Measurements from ENCODE around the gene FOXJ2. TPM values are rescaled to one million over a fixed set of nuclear protein-coding genes. Genes with fewer than 3 reads are reported as not detected.
"Not testable (repeated sequence)": the region's sequence is repeated elsewhere in the genome, so short reads cannot be mapped to it uniquely, and the experiment has no call there.

Gene FOXJ2
- total RNA-seq, result 18.0 and 18.2 TPM in 2 replicates

DNA sequence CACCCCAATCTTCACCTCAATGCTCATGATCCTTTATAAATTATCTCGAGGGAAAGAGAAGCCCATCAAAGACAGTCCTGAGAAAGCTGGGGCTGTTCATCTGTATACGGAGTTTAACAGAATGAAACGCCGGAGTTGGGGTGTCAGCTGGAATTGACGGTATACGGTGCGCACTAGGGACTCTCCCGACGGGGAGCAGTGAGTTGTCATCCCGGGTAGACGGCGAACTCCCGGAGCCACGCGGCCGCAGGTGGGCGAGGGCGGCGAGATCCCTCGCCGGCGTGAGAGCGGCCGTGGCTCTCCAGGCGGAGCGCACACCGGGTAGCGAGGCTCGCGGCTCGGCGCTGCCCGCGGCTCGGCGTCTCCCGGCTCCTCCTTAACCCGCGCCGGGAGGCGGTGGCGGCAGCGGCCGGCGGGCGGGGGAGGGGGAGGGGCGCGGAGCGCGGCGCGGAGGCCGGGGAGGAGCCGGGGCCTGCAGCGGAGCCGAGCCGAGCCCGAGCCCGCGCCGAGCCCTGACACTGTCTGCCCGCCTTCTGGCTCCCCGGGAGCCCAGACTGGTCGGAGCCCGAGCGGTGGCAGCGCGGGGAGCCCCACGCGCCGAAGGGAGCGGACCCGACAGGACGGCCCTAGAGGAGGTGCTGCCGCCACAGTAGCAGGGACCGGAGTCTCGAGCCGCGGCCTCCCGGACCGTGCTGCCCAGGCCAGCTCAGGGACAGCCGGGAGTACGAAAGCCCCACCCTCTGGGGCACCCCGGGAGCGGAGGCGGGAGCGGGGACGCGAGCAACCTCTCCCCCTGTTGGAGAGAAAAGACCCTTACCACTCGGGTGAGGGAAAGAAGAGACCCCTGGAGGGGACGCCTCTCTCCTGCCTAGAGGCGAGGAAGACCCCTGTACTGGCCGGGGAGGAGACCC lies at the start of gene FOXJ2:
Gene FOXJ2, plus strand, starts transcription at position 475 of the 911 bp plus-strand sequence. CDS start 7,117 bp downstream, outside the sequence.
- intact Hi-C loops (cut with micrococcal nuclease), result loop anchor here (1.0 to 5.0 kb wide), 5 partner anchors 14 to 1160 kb away; partner anchors contain the start of genes C3AR1, NECAP1 and SPSB2

DNA sequence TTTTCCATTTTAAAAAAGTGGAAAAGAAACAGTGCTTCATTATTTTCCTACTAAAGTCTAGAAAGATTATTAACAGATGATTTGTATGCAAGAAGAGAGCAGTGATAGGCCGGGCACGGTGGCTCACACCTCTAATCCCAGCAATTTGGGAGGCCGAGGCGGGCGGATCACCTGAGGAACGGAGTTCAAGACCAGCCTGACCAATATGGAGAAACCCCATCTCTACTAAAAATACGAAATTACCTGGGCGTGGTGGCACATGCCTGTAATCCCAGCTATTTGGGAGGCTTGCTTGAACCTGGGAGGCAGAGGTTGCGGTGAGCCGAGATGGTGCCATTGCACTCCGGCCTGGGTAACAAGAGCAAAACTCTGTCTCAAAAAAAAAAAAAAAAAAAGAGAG lies 49.5 kb upstream of the FOXJ2 start:
- intact Hi-C loops (cut with micrococcal nuclease), result not testable (repeated sequence)

DNA sequence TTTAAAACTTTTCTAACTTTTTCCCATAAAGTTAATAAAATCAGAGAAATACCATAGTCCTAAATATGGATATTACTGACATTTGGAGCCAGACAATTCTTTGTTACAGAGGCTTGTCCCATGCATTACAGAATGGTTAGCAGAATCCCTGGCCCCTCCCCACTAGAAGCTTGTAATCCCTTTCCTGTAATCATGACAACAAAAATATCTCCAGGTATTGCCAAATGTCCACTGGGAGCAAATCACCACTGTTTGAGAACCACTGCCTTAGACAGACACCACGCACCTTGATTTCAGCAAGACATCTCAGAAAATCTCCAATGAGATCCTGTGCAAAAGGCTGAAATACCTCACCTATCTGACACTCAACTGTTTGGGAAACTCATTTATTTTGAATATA lies 49.1 kb upstream of the FOXJ2 start:
- intact Hi-C loops (cut with micrococcal nuclease), result not testable (repeated sequence)

DNA sequence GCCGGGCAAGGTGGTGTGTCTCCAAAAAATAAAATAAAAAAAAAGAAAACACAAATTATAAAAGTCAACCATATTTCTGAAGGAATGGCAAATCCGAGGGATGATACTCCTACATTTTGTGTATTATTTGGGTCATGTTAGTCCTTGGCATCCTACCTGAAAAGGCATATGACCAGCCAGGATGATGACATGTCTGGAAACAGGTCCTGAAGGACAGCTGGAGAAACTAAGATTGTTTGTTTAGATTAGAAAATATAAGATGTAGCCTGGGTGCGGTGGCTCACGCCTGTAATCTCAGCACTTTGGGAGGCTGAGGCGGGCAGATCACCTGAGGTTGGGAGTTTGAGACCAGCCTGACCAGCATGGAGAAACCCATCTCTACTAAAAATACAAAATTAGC lies 47.6 kb upstream of the FOXJ2 start:
- intact Hi-C loops (cut with micrococcal nuclease), result no loop called here

DNA sequence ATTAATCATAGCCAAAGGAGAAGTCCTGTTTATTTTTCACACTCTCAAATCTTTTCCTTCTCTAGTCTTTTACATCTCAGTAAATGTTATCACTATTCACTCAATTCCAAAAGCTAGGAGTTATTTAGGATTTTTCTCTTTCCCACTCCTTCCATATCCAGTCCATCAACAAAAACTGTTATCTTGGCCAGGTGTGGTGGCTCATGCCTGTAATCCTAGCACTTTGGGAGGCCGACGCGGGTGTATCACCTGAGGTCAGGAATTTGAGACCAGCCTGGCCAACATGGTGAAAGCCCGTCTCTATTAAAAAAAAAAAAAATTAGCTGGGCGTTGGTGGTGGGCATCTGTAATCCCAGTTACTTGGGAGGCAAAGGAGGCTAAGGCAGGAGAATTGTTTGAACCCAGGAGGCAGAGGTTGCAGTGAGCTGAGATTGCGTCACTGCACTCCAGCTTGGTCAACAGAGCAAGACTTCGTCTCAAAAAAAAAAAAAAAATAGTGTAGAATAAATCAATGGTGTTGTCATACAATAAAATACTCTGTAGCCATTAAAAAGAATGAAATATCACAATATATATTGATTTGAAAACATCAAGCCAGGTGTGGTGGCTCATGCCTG lies 46.6 kb upstream of the FOXJ2 start:
- intact Hi-C loops (cut with micrococcal nuclease), result no loop called here

DNA sequence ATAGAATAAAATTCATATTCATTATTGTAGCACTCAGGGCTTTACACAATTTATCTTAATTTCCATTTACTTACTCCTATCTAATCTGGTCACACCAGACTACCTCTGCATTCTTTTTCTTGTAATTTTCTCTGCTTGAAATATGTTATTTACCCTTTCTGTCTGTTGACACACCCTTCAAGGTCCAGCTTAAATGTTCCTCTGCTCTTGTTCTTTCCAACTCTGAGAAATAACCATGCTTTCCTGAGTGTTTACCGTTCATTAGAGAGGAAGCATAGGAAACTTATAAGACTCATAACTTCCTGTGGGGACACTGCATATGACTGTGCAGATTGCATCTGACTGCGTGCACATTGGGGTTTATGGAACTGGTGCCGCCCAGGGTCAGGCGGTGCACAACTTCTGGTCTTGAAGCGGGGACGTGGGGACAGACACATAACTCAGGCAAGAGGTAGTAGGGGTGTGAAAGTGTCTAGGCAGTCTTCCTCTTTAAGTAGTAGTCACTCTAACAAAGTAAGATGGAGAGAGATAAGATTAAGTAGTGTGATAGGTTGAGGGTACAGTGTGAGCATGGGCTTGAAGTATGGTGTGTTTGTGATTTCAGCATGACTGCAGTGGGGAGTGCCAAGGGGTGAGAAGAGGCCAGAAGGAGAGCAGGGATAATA lies 42.6 kb upstream of the FOXJ2 start:
- intact Hi-C loops (cut with micrococcal nuclease), result loop anchor here (1.0 to 10.0 kb wide), 5 partner anchors 19 to 345 kb away; no protein-coding TSS in a partner anchor

DNA sequence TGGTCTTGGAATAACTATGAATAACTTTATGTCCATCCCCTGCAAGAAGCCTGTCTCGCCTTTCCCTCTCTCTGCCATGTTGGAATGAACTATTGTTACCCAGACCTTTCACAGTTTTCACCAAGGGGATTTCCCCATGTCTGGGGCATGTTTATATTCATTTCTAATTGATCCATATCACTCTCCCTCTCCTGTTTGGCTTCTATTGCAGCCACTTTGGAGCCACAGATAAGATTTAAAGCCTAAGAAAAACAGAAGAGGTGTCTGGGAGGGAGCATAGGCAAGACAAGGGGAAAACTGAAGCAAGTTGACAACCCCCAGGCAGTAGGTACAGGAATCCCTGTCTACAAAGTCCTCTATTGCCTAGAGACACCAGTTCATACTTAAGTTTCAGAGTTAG lies 41.0 kb upstream of the FOXJ2 start:
- intact Hi-C loops (cut with micrococcal nuclease), result loop anchor here (10.0 kb wide), 1 partner anchor 347 kb away; no protein-coding TSS in a partner anchor

DNA sequence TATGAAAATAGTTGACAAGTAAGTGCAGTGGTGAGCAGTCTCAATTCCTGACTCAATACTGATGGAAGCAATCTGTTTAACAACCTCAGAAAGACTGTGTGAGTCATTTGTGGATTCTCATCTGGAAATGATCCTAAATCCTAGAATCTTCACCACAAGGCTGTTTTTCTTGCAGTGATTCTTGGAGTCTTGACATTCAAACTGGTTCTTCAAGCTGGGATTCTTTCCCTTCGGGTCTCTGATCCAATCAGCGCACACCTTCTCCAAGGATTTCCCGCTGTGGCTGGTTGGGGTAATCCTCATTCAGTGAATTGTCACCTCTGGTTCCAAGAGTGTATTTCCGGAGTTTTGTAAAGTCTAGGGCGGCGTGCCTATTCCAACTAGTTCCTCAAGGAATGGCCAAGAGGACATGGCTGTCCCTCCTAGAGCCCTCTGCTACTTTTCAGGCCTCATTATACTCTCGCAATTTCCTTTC lies 37.7 kb upstream of the FOXJ2 start:
- intact Hi-C loops (cut with micrococcal nuclease), result loop anchor here (1.0 to 10.0 kb wide), 7 partner anchors 23 to 350 kb away; no protein-coding TSS in a partner anchor

DNA sequence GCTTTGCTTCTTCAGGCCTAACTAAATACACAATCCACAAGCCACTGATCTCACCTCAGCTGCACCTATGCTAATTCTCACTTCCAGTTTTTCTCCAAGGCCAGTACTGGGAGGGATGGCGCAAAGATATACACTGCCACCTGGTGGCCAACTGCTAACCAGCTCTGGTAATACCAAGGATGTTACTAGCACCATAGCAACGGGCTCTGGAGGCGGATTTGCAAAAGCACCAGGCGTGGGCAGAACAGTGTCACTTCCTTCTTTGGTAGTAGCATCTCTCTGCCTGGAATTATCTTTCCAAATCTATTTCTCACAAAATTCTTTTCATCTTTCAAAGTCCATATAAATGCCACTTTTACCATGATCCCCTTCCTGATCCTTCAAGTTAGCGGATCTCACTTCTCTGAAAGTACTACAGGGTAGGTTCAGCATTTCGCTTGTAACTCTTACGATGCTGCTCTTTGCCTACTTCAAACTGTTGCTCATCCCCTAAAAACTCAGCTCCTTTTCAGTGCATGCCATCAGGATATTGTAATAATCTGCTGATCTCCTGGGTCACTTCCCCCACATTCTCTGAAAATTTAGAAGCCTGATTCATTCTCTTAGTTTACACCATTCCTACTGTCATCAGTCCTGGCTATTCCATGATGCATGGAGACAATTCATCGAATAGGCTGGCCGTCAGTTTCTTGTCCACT lies 37.1 kb upstream of the FOXJ2 start:
- intact Hi-C loops (cut with micrococcal nuclease), result loop anchor here (1.0 to 10.0 kb wide), 7 partner anchors 24 to 351 kb away; no protein-coding TSS in a partner anchor

DNA sequence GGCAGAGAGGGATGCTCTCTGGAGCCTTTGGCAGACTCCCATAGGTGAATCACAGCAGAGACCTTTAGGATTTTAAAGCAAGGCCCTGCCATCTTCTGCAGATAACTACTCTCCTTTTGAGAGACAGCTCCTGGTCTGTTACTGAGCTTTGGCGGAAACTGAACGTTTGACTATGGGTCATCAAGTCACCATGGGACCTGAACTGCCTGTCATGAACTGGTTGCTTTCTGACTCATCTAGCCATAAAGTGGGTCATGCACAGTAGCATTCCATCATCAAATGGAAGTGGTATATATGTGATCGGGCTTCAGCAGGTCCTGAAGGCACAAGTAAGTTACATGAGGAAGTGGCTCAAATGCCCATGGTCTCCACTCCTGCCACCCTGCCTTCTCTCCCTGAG lies 31.7 kb upstream of the FOXJ2 start:
- intact Hi-C loops (cut with micrococcal nuclease), result not testable (repeated sequence)

DNA sequence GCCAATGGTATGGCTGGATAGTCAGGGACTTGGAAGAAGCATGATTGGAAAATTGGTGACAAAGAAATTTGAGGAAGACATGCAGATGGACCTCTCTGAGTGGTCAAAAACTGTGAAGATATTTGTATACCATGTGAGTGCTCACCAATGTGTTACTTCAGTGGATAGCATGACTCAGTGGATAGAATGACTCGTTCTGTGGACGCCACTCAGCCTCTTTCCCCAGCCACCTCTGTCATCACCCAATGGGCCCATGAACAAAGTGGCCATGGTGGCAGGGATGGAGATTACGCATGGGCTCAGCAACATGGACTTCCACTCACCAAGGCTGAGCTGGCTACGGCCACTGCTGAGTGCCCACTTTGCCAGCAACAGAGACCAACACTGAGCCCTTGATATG lies 31.0 kb upstream of the FOXJ2 start:
- intact Hi-C loops (cut with micrococcal nuclease), result not testable (repeated sequence)

DNA sequence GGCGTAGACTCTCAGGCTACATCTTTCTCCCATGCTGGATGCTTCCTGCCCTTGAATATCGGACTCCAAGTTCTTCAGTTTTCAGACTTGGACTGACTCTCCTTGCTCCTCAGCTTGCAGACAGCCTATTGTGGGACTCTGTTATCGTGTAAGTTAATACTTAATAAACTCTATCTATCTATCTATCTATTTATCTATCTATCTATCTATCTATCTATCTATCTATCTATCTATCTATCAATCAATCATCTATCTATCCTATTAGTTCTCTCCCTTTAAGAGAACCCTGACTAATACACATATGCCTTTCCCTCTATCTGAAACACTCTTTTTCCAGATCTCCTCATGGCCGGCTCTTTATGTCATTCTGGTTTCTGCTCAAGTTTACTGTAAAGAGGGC lies 27.6 kb upstream of the FOXJ2 start:
- intact Hi-C loops (cut with micrococcal nuclease), result not testable (repeated sequence)

DNA sequence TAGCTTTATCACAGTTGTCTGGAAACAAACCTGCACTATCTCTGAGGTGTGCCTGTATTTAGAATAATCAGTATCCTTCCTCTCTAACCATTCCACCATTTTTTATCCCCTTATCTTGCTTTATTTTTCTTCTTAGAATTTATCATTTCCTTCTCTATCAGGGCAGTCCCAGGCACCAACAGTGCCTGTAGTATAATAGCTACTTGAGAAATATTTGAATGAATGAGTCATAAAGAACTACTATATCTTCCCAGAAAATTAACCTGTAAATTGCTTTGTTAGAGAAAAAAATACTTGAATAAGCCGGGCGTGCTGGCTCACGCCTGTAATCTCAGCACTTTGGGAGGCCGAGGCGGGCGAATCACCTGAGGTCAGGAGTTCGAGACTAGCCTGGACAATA lies 21.2 kb upstream of the FOXJ2 start:
- intact Hi-C loops (cut with micrococcal nuclease), result no loop called here

DNA sequence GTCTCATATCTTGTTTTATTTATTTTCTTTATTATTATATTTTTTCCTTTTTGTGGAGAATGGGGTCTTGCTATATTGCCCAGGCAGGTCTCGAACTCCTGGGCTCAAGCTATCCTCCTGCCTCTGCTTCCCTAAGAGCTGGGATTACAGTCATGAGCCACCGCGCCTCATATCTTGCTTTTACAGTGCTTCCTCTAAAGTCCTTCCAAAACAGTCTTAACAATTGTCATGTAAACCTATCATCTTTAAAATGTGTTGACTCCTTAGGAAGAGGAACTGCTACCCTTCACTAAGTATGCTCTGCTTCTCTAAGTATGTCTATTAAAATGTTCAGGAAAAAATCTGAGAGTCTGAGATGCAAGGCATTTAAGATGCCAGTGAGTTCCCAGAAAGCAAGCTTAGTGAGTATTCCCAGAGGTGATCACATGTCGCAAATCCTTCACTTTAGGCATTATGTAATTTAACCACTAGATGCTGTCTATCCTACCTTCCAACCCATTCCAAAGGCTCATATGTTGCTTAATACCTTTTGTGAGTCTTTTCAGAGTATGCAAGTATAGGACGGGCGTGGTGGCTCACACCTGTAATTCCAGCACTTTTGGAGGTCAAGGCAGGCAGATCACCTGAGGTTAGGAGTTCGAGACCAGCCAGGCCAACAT lies 19.7 kb upstream of the FOXJ2 start:
- intact Hi-C loops (cut with micrococcal nuclease), result no loop called here

DNA sequence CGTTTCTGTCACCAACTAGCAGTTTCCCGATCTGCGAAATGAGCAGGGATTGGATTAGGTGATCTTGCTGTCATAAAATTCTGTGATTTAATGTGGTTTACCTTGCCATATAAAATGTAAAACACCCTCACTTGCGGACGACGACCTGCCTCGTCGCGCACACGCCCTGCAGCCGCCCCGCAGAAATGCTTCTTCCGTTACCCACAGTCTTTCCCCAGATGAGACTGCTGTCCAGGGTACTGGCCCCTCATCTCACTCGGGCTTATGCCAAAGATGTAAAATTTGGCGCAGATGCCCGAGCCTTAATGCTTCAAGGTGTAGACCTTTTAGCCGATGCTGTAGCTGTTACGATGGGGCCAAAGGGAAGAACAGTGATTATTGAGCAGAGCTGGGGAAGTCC lies 17.7 kb upstream of the FOXJ2 start:
- intact Hi-C loops (cut with micrococcal nuclease), result no loop called here

DNA sequence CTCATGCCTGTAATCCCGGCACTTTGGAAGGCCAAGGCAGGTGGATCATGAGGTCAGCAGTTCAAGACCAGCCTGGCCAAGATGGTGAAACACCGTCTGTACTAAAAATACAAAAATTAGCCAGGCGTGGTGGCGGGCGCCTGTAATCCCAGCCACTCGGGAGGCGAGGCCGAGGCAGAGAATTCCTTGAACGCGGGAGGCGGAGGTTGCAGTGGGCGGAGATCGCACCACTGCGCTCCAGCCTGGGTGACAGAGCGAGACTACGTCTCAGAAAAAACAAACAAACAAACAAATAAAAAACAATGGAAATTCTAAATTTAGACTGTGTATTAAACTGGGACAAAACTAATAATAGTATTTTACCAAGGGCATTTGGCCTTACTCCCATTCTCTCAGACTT lies 14.3 kb upstream of the FOXJ2 start:
- intact Hi-C loops (cut with micrococcal nuclease), result not testable (repeated sequence)

DNA sequence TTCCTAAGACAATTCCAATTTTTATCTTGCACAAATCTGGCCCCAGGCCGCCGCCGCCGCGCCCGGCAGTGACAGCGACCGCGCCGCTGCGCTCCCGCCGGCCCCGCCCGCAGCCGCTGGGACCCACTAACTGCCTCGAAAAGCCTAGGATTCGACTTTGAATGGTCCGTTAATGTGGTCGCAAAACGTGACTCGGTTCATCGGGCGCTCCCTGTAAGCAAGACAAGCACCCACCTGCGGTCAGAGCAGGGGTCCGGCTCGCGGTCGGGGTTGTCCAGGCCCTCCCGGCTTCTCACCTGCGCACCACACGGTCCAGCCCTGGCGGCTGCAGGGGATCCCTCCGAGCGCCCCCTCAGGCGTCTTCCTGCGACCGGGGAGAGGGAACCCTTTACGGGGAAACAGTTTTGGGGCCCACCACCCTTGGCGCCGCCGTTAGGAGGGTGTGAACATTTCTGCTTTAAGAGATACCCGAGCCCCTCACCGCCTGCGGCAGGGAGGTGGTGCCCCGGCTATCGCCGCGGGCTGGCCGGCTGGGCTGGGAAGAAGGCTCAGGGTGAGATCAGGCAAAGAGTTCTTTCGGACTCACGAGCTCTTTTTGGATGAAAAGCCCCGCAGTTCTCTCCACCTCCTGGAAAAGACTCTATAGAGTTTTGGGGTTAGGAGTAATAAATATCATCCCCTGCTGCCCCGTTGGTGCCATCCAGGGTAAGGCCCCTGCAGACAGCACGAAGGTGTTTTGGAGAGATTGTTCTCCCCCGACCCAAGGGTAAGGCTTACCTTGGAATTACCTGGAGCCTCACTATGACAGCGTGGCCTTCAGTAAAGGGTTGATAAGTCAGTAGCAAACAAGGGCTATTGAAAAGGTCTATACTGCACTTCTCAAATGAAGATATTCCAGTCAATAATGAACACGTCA lies 13.6 kb upstream of the FOXJ2 start:
- intact Hi-C loops (cut with micrococcal nuclease), result no loop called here

DNA sequence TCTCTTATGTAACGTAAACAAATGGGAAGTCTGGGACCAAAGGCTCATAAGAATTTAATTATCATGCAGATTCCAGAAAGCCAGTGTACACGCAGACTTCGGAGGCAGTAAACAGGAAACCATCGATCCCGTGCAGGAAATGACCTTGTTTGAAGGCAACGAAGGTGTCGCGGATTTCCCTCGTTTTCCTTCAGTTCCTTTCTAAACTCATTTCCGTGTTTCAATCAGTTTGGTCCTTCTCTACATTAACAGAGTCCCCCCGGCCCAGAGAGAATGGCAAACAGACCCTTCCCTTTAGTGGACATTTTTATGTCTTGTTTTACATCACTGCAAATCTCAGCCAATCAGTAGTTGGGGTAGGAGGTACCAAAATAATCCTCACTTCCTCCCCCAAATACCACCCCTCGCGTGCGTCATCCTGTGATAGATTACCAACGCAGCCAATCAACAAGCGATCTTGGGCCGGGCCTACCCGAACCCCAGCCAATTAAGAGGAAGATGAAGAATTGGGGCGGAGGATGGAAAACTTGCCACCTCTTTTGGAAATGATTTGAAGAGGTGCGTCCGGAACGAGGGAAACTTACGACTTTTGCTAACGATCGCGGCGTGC lies 6.1 kb upstream of the FOXJ2 start:
- intact Hi-C loops (cut with micrococcal nuclease), result loop anchor here (1.0 kb wide), 10 partner anchors 8 to 837 kb away; partner anchors contain the start of genes C3AR1, NECAP1, PEX5 and SLC2A3

DNA sequence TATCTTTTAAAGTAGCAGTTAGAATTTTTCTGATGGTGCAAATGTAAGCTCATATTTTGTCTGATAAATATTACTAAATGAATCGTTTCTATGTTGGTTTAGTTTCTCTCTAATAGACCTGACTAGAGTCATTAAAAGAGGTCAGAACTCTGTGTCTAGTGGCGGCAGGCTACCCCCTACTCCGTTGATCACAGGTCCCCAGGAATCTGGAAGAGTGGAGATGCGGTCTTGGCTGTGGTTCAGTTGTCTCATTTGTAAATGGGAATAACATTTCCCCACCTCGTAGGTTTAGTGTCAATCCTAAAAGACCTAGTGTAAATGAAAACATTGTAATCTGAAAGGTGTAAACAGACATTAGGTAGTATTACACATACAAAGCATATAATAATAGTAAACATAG lies 4.7 kb upstream of the FOXJ2 start:
- intact Hi-C loops (cut with micrococcal nuclease), result no loop called here
